Measurements from ENCODE around the gene STEAP3.

Gene STEAP3, protein sequence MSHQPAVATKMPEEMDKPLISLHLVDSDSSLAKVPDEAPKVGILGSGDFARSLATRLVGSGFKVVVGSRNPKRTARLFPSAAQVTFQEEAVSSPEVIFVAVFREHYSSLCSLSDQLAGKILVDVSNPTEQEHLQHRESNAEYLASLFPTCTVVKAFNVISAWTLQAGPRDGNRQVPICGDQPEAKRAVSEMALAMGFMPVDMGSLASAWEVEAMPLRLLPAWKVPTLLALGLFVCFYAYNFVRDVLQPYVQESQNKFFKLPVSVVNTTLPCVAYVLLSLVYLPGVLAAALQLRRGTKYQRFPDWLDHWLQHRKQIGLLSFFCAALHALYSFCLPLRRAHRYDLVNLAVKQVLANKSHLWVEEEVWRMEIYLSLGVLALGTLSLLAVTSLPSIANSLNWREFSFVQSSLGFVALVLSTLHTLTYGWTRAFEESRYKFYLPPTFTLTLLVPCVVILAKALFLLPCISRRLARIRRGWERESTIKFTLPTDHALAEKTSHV

DNA sequence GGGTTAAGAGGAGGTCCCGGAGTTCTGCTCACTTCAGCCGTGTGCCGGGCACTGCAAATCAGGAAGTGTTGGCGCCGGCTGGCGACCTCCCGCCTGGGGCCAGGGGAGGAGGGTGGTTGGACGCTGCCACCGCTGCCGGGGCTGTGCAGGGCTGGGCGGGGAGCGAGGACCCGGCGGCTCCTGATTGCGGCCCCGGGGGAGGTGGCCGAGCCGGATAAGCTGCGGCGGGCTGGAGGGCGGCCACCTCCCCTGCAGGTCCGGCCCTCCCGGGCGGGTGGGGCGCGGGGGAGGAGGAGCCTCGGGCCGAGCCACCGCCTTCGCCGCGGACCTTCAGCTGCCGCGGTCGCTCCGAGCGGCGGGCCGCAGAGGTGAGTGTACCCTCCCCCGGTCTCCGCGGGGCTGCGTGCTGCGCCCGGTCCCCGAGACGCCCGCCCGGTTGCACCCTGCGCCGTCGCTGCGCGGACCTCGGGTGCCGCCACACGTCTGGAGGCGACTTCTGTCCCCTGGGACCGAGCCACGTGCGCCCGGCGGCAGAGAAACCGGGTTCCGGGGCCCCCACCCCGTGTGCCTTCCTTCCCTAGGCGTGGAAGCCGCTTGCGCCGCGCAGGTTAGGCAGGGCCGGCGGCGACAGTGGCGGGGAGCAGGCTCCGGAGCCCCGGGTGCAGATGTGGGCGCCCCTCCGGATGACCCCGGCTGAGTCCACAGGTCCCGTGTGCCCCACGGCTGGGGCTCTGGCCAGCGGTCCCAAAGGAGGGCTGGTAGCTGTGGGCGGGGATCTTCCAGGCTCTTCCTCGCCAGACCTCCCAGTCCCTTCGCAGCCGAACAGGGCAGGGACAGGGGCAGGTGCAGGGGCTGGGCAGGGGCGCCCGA, at the start of gene STEAP3:
Gene STEAP3 (plus strand): TSS at position 314 of the 870 bp plus-strand sequence. CDS start 7,179 bp downstream, outside the sequence.
- H3F3A ChIP-seq (ENCODE audit: low read depth), result no peaks in the 10 kb centered on the region
- no peaks in the 10 kb centered on the region for H3K9me3 ChIP-seq (ENCODE audit: insufficient read depth, low read depth, low read length)
- H3K79me2 ChIP-seq (ENCODE audit: insufficient read depth, low read length), result no peaks in the 10 kb centered on the region
- H3K4me1 ChIP-seq (ENCODE audit: insufficient read depth, low read length, poor library complexity, severe bottlenecking), result no peaks in the 10 kb centered on the region
- peak within 1 kb of the TSS; percentile 57; the same call in 1 of the 2 replicates for H2AFZ ChIP-seq (ENCODE audit: low read length)
- peak within 1 kb of the TSS; percentile 59 for H3K4me3 ChIP-seq (ENCODE audit: low read length, poor library complexity, severe bottlenecking)
- no peaks in the 10 kb centered on the region for H3K36me3 ChIP-seq (ENCODE audit: insufficient read depth, low read length)
- peak within 1 kb of the TSS; percentile 47 for H3K4me2 ChIP-seq (ENCODE audit: low read depth, low read length, poor library complexity, severe bottlenecking)
- no peaks in the 10 kb centered on the region for H4K20me1 ChIP-seq (ENCODE audit: insufficient read depth, low read length, poor library complexity, severe bottlenecking)
- H3K9me2 ChIP-seq (replicated peaks; ENCODE audit: low read depth, low read length), result no peaks in the 10 kb centered on the region
- no peak for TF ChIP-seq EZH2phosphoT487 (IDR thresholded peaks at IDR 0.05; ENCODE audit: borderline replicate concordance)
- TF ChIP-seq, protein P1, sequence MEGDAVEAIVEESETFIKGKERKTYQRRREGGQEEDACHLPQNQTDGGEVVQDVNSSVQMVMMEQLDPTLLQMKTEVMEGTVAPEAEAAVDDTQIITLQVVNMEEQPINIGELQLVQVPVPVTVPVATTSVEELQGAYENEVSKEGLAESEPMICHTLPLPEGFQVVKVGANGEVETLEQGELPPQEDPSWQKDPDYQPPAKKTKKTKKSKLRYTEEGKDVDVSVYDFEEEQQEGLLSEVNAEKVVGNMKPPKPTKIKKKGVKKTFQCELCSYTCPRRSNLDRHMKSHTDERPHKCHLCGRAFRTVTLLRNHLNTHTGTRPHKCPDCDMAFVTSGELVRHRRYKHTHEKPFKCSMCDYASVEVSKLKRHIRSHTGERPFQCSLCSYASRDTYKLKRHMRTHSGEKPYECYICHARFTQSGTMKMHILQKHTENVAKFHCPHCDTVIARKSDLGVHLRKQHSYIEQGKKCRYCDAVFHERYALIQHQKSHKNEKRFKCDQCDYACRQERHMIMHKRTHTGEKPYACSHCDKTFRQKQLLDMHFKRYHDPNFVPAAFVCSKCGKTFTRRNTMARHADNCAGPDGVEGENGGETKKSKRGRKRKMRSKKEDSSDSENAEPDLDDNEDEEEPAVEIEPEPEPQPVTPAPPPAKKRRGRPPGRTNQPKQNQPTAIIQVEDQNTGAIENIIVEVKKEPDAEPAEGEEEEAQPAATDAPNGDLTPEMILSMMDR (conservative IDR thresholded peaks at IDR 0.05; ENCODE audit: low read length), result no peak
- H3K9ac ChIP-seq (ENCODE audit: low read depth, low read length, poor library complexity, severe bottlenecking), result peak within 1 kb of the TSS; percentile 39
- no peaks in the 10 kb centered on the region for H3K27me3 ChIP-seq (ENCODE audit: insufficient read depth, low read length, poor library complexity, severe bottlenecking)

DNA sequence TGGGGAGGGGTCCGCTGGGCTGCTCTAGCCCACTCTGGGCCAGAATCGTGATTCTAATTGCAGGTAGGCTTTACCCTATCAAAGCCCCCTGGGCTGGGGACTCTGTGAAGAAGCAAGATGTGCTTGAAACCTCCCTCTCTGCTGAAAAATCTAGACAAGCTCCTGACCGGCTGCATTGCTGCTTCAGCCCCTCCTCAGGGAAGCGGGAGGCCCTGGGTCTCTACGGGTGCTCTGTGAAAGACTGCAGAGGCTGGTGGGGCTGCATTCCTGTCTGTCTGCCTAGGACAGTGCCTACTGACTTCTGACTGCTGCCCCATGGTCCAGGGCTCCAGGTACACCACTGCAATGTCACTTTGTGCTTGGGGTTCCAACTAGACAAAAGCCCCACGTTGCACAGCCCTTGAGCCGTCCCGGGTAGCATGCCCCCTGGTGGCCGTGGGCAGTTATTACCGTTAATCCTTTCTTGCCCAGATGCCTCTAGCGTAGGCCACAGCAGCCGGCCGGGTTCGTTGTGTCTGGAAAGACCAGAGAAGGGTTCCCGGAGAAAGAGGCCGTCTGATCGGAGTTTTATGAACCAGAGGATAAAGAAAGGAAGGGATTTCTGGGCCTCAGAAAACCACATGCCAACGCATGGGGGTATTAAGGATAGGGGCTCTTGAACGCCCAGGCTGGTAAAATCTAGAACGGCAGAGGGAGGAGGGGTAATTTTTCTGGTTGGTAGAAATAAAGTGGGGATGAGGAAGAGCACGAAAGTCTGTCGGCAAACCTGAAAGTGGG, 49.2 kb upstream of the STEAP3 start:
- Histone ChIP-seq H3K9me3 (ENCODE audit: insufficient read depth, low read depth, low read length) (no peaks in the 10 kb centered on the region), H3K4me2 (ENCODE audit: low read depth, low read length, poor library complexity, severe bottlenecking) (no peak overlapping the region), H3K4me1 (ENCODE audit: insufficient read depth, low read length, poor library complexity, severe bottlenecking) (no peaks in the 10 kb centered on the region), H3F3A (ENCODE audit: low read depth) (no peaks in the 10 kb centered on the region), H2AFZ (ENCODE audit: low read length) (no peak overlapping the region), H3K27me3 (ENCODE audit: insufficient read depth, low read length, poor library complexity, severe bottlenecking) (no peaks in the 10 kb centered on the region), H3K79me2 (ENCODE audit: insufficient read depth, low read length) (no peaks in the 10 kb centered on the region), H3K36me3 (ENCODE audit: insufficient read depth, low read length) (no peaks in the 10 kb centered on the region), H3K9ac (ENCODE audit: low read depth, low read length, poor library complexity, severe bottlenecking) (no peak overlapping the region), H3K9me2 (replicated peaks; ENCODE audit: low read depth, low read length) (no peaks in the 10 kb centered on the region), H4K20me1 (ENCODE audit: insufficient read depth, low read length, poor library complexity, severe bottlenecking) (no peaks in the 10 kb centered on the region), H3K4me3 (ENCODE audit: low read length, poor library complexity, severe bottlenecking) (no peak overlapping the region)
- TF ChIP-seq EZH2phosphoT487 (IDR thresholded peaks at IDR 0.05; ENCODE audit: borderline replicate concordance), result no peak
- TF ChIP-seq, protein P1 (conservative IDR thresholded peaks at IDR 0.05; ENCODE audit: low read length), result peak; percentile 86

DNA sequence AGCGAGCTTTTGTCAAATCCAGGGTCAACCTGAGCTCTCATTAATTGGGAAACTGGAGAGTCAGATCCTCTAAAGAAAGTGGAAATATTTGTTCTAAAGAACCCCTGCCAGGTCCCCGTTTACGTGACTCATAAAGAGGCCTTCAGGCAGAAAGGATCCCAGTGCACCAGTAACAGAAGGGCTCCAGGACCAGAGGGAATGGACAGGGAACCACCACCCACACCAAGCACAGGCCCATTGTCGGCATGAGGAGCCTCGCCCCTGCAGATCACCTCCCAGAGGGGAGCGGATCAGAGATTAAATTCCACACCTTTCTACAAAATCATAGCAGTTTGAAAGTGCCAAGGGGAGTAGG, 48.7 kb upstream of the STEAP3 start:
- H3K4me1 ChIP-seq (ENCODE audit: insufficient read depth, low read length, poor library complexity, severe bottlenecking), result no peaks in the 10 kb centered on the region
- TF ChIP-seq, protein P1 (conservative IDR thresholded peaks at IDR 0.05; ENCODE audit: low read length), result no peak
- no peak for TF ChIP-seq EZH2phosphoT487 (IDR thresholded peaks at IDR 0.05; ENCODE audit: borderline replicate concordance)
- no peak overlapping the region for H2AFZ ChIP-seq (ENCODE audit: low read length)

More for the DNA sequence above, 48.7 kb upstream of the STEAP3 start:
- H3K9ac ChIP-seq (ENCODE audit: low read depth, low read length, poor library complexity, severe bottlenecking), result no peak overlapping the region
- no peaks in the 10 kb centered on the region for H3K27me3 ChIP-seq (ENCODE audit: insufficient read depth, low read length, poor library complexity, severe bottlenecking)
- H3K9me3 ChIP-seq (ENCODE audit: insufficient read depth, low read depth, low read length), result no peaks in the 10 kb centered on the region
- H3K36me3 ChIP-seq (ENCODE audit: insufficient read depth, low read length), result no peaks in the 10 kb centered on the region
- H3K4me2 ChIP-seq (ENCODE audit: low read depth, low read length, poor library complexity, severe bottlenecking), result no peak overlapping the region
- no peaks in the 10 kb centered on the region for H3K9me2 ChIP-seq (replicated peaks; ENCODE audit: low read depth, low read length)
- H3K4me3 ChIP-seq (ENCODE audit: low read length, poor library complexity, severe bottlenecking), result no peak overlapping the region
- no peaks in the 10 kb centered on the region for H3K79me2 ChIP-seq (ENCODE audit: insufficient read depth, low read length)
- H3F3A ChIP-seq (ENCODE audit: low read depth), result no peaks in the 10 kb centered on the region
- H4K20me1 ChIP-seq (ENCODE audit: insufficient read depth, low read length, poor library complexity, severe bottlenecking), result no peaks in the 10 kb centered on the region

Measured in Loucy (cell line).